Neuronal stem cell (in vitro differentiated cells): ENCODE results near the gene CCDC192.

Experiments
- DNase-seq: peaks from one replicate; pipeline ENCODE4 v3.0.0-alpha.2; 2013; ENCODE audit warnings: low spot score
- H2AFZ ChIP-seq: one replicate; pipeline ENCODE4 v1.6.1; 2013; ENCODE audit warnings: mild to moderate bottlenecking, low read length, inconsistent platforms
- H2AK5ac ChIP-seq: 2 replicates; pipeline ENCODE4 v1.6.1; 2013; ENCODE audit warnings: low read depth, mild to moderate bottlenecking, inconsistent platforms, low read length, moderate library complexity, mixed read lengths
- H2BK120ac ChIP-seq: 2 replicates; pipeline ENCODE4 v1.6.1; 2013; ENCODE audit warnings: low read depth, mild to moderate bottlenecking, inconsistent platforms, low read length, moderate library complexity, mixed read lengths
- H2BK12ac ChIP-seq: one replicate; pipeline ENCODE4 v1.6.1; 2013; ENCODE audit warnings: low read length, inconsistent platforms
- H2BK15ac ChIP-seq: 2 replicates; pipeline ENCODE4 v1.6.1; 2013; ENCODE audit warnings: mild to moderate bottlenecking, low read length, inconsistent platforms, mixed read lengths
- H2BK5ac ChIP-seq: one replicate; pipeline ENCODE4 v1.6.1; 2013; ENCODE audit warnings: inconsistent platforms, mild to moderate bottlenecking, low read length, moderate library complexity
- H3K14ac ChIP-seq: one replicate; pipeline ENCODE4 v1.6.1; 2013; ENCODE audit warnings: low read length, inconsistent platforms
- H3K18ac ChIP-seq: 2 replicates; pipeline ENCODE4 v1.6.1; 2013; ENCODE audit warnings: low read length, inconsistent platforms
- H3K23ac ChIP-seq: 2 replicates; pipeline ENCODE4 v1.6.1; 2013; ENCODE audit warnings: low read depth, mild to moderate bottlenecking, mixed read lengths, low read length, inconsistent platforms; ENCODE audit not compliant: poor library complexity
- H3K27ac ChIP-seq: replicated peaks from 3 replicates; pipeline ENCODE4 v1.5.1; 2013; ENCODE audit warnings: low read length, inconsistent platforms
- H3K27me3 ChIP-seq, 3 experiments: 2 replicates each; pipeline ENCODE4 v1.6.1; 2013; ENCODE audit warnings: low read length in 3 of 3, mild to moderate bottlenecking in 2 of 3, inconsistent platforms in 1 of 3, low read depth in 1 of 3, mixed read lengths in 1 of 3, moderate library complexity in 1 of 3; ENCODE audit not compliant: control insufficient read depth in 3 of 3, insufficient read depth in 3 of 3
- H3K36me3 ChIP-seq, 2 donors: replicated peaks in 1 of 2; 2 replicates each; pipeline ENCODE4 v1.6.1; 2013; ENCODE audit warnings: low read length in 2 of 2; ENCODE audit not compliant: control insufficient read depth in 2 of 2, insufficient read depth in 2 of 2
- H3K4ac ChIP-seq: 2 replicates; pipeline ENCODE4 v1.6.1; 2013; ENCODE audit warnings: inconsistent platforms, mild to moderate bottlenecking, low read length, moderate library complexity
- H3K4me1 ChIP-seq, 2 donors: 1 replicate in 1 of 2; 2 replicates in 1 of 2; pipeline ENCODE4 v1.6.1; 2013; ENCODE audit warnings: low read length in 2 of 2, low read depth in 1 of 2; ENCODE audit not compliant: control insufficient read depth in 2 of 2, insufficient read depth in 1 of 2
- H3K4me2 ChIP-seq: one replicate; pipeline ENCODE4 v1.6.1; 2013; ENCODE audit warnings: mild to moderate bottlenecking, low read length, inconsistent platforms; ENCODE audit not compliant: insufficient read depth, poor library complexity, severe bottlenecking
- H3K4me3 ChIP-seq, 2 donors: 2 replicates each; pipeline ENCODE4 v1.5.1; 2013; ENCODE audit warnings: low read length in 2 of 2, mild to moderate bottlenecking in 2 of 2, inconsistent platforms in 1 of 2, moderate library complexity in 1 of 2
- H3K79me1 ChIP-seq: one replicate; pipeline ENCODE4 v1.6.1; 2013; ENCODE audit warnings: low read depth, mild to moderate bottlenecking, inconsistent platforms, low read length, moderate library complexity
- H3K9ac ChIP-seq: one replicate; pipeline ENCODE4 v1.6.1; 2013; ENCODE audit warnings: mild to moderate bottlenecking, low read depth, low read length, inconsistent platforms; ENCODE audit not compliant: poor library complexity
- H3K9me3 ChIP-seq, 2 donors: replicated peaks in 1 of 2; 2 replicates each; pipeline versions ENCODE3 to v1.6.1; 2013; ENCODE audit warnings: low read length in 2 of 2, mild to moderate bottlenecking in 2 of 2, inconsistent platforms in 1 of 2, low read depth in 1 of 2, mixed read lengths in 1 of 2, moderate library complexity in 1 of 2; ENCODE audit not compliant: control insufficient read depth in 2 of 2, insufficient read depth in 1 of 2
- H4K8ac ChIP-seq: one replicate; pipeline ENCODE4 v1.6.1; 2013; ENCODE audit warnings: low read depth, mild to moderate bottlenecking, inconsistent platforms, low read length, moderate library complexity
- H4K91ac ChIP-seq: one replicate; pipeline ENCODE4 v1.6.1; 2013; ENCODE audit warnings: low read length, low read depth, mild to moderate bottlenecking, inconsistent platforms; ENCODE audit not compliant: poor library complexity
- WGBS, 2 donors: extraction: QIAGEN DNeasy Blood & Tissue Kit; methylation state at CpG; one replicate each; pipeline ENCODE4 v1.1.7; 2013; ENCODE audit warnings: missing lambda C conversion rate in 2 of 2, mixed read lengths in 1 of 2; ENCODE audit not compliant: insufficient read length in 2 of 2, insufficient replicate concordance in 1 of 2; ENCODE audit errors: extremely low coverage in 2 of 2; 5-methylcytosine and 5-hydroxymethylcytosine counted together

Gene CCDC192

GRCh38 chr5:127957183-127957582 lies 254.0 kb downstream of the CCDC192 start:
- Histone ChIP-seq H3K9ac (peak overlapping the region; percentile 63), H2BK12ac (peak overlapping the region; percentile 50), H3K9me3 (no peaks in the 10 kb centered on the region), H4K8ac (no peak overlapping the region), H2AK5ac (no peak overlapping the region), H2AFZ (no peak overlapping the region), H3K14ac (peak overlapping the region; percentile 85), H3K18ac (no peak overlapping the region), H2BK5ac (no peak overlapping the region), H3K27ac (no peak overlapping the region), H4K91ac (no peak overlapping the region), H3K4ac (no peak overlapping the region), H3K4me3 (no peak overlapping the region), H3K79me1 (no peaks in the 10 kb centered on the region), H3K4me1 (peaks cover 4 to 8% of the 10 kb centered on the region in 2 donors), H3K36me3 (no peaks in the 10 kb centered on the region), H3K23ac (peak overlapping the region; percentile 11), H3K4me2 (no peak overlapping the region), H3K27me3 (no peaks in the 10 kb centered on the region), H2BK120ac (no peak overlapping the region), H2BK15ac (no peak overlapping the region)
- no CpG with 5 or more reads among the region's 2 CpGs for WGBS, 2 donors
- no peak for DNase-seq

GRCh38 chr5:127957701-127958239 lies 254.6 kb downstream of the CCDC192 start:
- Histone ChIP-seq H3K79me1 (no peaks in the 10 kb centered on the region), H3K4ac (no peak overlapping the region), H3K9ac (no peak overlapping the region), H3K4me3 (no peak overlapping the region), H2BK120ac (no peak overlapping the region), H4K91ac (no peak overlapping the region), H2AFZ (peak overlapping the region; percentile 43), H2BK15ac (no peak overlapping the region), H3K27me3 (no peaks in the 10 kb centered on the region), H2BK5ac (no peak overlapping the region), H2BK12ac (no peak overlapping the region), H3K27ac (no peak overlapping the region), H3K9me3 (no peaks in the 10 kb centered on the region), H3K4me1 (peaks cover 4 to 8% of the 10 kb centered on the region in 2 donors), H3K36me3 (no peaks in the 10 kb centered on the region), H3K23ac (no peak overlapping the region), H2AK5ac (no peak overlapping the region), H4K8ac (no peak overlapping the region), H3K18ac (no peak overlapping the region), H3K14ac (no peak overlapping the region), H3K4me2 (no peak overlapping the region)
- DNase-seq: no peak

GRCh38 chr5:127958421-127959011 lies 255.3 kb downstream of the CCDC192 start:
- no peaks in the 10 kb centered on the region for H3K79me1 ChIP-seq
- H3K18ac ChIP-seq: no peak overlapping the region
- H3K27ac ChIP-seq: no peak overlapping the region
- no peaks in the 10 kb centered on the region for H3K9me3 ChIP-seq
- H4K8ac ChIP-seq: no peak overlapping the region
- H3K36me3 ChIP-seq: no peaks in the 10 kb centered on the region
- H3K14ac ChIP-seq: no peak overlapping the region
- peaks cover 4 to 8% of the 10 kb centered on the region in 2 donors for H3K4me1 ChIP-seq
- no peak overlapping the region for H2BK15ac ChIP-seq
- no peak overlapping the region for H2BK120ac ChIP-seq
- no CpG with 5 or more reads among the region's 5 CpGs for WGBS, 2 donors
- H3K4me2 ChIP-seq: no peak overlapping the region
- no peak overlapping the region for H2AK5ac ChIP-seq
- no peak overlapping the region for H4K91ac ChIP-seq
- H3K4me3 ChIP-seq: no peak overlapping the region
- no peak overlapping the region for H2BK12ac ChIP-seq
- H3K23ac ChIP-seq: no peak overlapping the region
- DNase-seq: no peak
- H3K4ac ChIP-seq: no peak overlapping the region
- H2AFZ ChIP-seq: peak overlapping the region; percentile 43
- H3K9ac ChIP-seq: no peak overlapping the region
- no peaks in the 10 kb centered on the region for H3K27me3 ChIP-seq
- H2BK5ac ChIP-seq: no peak overlapping the region

GRCh38 chr5:127959152-127959764 lies 256.1 kb downstream of the CCDC192 start:
- no peak overlapping the region for H3K18ac ChIP-seq
- no peak overlapping the region for H2BK12ac ChIP-seq
- no peaks in the 10 kb centered on the region for H3K79me1 ChIP-seq
- no peak overlapping the region for H2BK15ac ChIP-seq
- H3K14ac ChIP-seq: no peak overlapping the region
- H2BK5ac ChIP-seq: no peak overlapping the region
- no peak overlapping the region for H3K4ac ChIP-seq
- H3K27me3 ChIP-seq: no peaks in the 10 kb centered on the region
- no peak overlapping the region for H4K91ac ChIP-seq
- H4K8ac ChIP-seq: no peak overlapping the region
- H2BK120ac ChIP-seq: no peak overlapping the region
- no peak overlapping the region for H2AFZ ChIP-seq
- no peak overlapping the region for H3K4me2 ChIP-seq
- no CpG with 5 or more reads among the region's 3 CpGs for WGBS, 2 donors
- no peaks in the 10 kb centered on the region for H3K36me3 ChIP-seq
- no peaks in the 10 kb centered on the region for H3K9me3 ChIP-seq
- H3K4me1 ChIP-seq: peaks cover 4 to 8% of the 10 kb centered on the region in 2 donors
- H3K9ac ChIP-seq: no peak overlapping the region
- no peak for DNase-seq
- H2AK5ac ChIP-seq: no peak overlapping the region
- H3K23ac ChIP-seq: no peak overlapping the region
- no peak overlapping the region for H3K27ac ChIP-seq
- H3K4me3 ChIP-seq: no peak overlapping the region
